ENCODE data around the gene KLHDC4.
"Not testable (repeated sequence)": the region's sequence is repeated elsewhere in the genome, so short reads cannot be mapped to it uniquely, and the experiment has no call there.

The KLHDC4 gene

GRCh38 chr16:87787451-87788091 lies 21.8 kb upstream of the KLHDC4 start:
- not testable (repeated sequence) for DNase-seq

DNA sequence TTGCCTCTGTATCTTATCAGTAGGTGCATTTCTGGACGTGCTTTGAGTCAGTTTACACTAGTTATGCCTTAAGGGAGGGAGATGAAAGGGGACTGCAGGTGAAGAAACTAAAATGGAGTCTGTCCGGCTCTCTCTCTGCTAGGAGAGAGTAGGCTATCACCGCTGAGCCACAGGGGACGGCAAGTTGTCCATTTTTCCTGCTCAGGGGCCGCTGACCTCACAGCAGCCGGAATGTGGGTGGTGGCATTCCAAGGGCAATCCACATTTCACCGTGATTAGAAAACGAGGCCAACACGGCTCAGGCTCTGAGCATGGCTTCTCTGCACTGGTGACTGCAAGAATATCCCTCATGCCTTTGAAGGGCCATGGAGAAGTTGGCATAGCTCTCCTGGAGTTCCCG lies 19.0 kb upstream of the KLHDC4 start:
- no peak for DNase-seq

- no peak for DNase-seq
Measured at GRCh38 chr16:87782033-87782432, 16.2 kb upstream of the KLHDC4 start.

GRCh38 chr16:87780385-87780989 lies 14.7 kb upstream of the KLHDC4 start:
- peak; percentile 48 for DNase-seq

GRCh38 chr16:87778830-87779579 lies 13.2 kb upstream of the KLHDC4 start:
- peak; percentile 91 for DNase-seq

DNA sequence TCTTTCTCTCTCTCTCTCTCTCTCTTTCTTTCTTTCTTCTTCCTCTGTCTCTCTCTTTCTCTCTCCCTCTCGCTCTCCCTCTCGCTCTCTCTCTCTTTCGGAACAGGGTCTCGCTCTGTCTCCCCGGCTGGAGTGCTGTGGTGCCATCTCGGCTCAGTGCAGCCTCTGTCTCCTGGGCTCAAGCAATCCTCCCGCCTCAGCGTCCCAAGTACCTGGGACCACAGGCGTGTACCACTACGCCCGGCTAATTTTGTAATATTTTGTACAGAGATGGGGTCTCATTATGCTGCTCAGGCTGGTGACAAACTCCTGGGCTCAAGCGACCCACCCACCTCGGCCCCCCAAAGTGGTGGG lies 12.7 kb upstream of the KLHDC4 start:
- no peak for DNase-seq

DNA sequence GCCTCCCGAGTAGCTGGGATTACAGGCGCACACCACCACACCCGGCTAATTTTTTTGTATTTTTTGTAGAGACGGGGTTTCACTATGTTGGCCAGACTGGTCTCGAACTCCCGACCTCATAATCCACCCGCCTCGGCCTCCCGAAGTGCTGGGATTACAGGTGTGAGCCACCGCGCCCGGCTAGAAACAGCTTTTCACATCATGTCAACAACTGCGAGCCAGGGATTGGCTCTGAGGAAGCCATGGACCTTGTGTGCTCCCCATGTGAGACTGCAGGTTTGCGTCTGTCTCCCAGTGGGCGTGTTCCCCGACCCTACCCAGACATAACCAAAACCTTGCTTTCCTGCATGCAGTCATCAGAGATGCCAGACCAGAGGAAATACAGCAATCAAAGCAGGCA lies 8.1 kb upstream of the KLHDC4 start:
- DNase-seq = not testable (repeated sequence)

DNA sequence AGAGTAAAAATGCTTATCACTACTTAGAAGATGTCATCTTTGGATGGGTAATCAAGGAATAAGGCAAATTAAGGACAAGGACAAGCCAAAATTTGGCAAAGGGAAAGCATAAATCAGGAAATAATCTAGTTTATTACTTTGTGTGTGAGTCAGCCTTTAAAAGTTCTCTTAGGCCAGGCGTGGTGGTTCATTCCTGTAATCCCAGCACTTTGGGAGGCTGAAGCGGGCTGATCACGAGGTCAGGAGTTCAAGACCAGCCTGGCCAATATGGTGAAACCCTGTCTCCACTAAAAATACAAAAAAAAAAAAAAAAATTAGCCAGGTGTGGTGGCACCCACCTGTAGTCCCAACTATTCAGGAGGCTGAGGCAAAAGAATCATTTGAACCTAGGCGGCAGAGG lies 1.7 kb upstream of the KLHDC4 start:
- DNase-seq = not testable (repeated sequence)

DNA sequence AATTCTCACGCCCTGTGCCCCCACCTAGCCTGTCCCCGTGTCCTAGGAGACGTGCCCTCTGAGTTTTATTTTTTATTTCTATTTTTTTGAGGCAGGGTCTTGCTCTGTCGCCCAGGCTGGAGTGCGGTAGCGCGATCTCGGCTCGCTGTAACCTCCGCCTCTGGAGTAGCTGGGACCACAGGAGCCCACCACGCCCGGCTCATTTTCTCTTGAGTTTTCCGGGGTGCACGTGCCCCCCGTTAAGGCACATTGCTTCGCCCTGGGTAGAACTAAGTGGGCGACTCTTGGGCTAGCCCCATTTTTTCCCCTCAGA lies 655 bp upstream of the KLHDC4 start:
- no peak for DNase-seq

- no peak for DNase-seq
Measured at GRCh38 chr16:87765473-87765775, 362 bp downstream of the KLHDC4 start.

GRCh38 chr16:87764600-87765472 lies 950 bp downstream of the KLHDC4 start:
- DNase-seq = no peak

- DNase-seq = no peak
Measured at GRCh38 chr16:87762620-87763019, 3.2 kb downstream of the KLHDC4 start.

GRCh38 chr16:87762071-87762571 lies 3.7 kb downstream of the KLHDC4 start:
- no peak for DNase-seq

DNA sequence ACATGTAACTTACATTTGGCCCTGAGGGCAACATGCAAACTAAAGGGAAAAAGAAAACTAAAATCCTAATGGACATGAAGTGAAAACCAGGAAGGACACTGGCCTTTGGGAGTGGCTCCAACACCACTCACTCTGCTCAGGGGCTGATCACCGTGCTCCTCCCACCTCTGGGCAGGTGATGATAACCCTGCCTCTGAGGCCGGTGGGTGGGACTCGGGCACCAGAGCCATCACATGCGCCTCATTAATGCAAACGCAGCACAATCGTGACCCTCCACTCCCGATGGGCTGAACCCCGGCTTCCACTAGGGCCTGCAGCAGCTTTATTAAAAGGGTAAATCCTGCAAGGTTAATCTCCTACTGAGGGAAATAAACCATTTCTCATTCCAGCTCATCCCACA lies 4.7 kb downstream of the KLHDC4 start:
- no peak for DNase-seq

DNA sequence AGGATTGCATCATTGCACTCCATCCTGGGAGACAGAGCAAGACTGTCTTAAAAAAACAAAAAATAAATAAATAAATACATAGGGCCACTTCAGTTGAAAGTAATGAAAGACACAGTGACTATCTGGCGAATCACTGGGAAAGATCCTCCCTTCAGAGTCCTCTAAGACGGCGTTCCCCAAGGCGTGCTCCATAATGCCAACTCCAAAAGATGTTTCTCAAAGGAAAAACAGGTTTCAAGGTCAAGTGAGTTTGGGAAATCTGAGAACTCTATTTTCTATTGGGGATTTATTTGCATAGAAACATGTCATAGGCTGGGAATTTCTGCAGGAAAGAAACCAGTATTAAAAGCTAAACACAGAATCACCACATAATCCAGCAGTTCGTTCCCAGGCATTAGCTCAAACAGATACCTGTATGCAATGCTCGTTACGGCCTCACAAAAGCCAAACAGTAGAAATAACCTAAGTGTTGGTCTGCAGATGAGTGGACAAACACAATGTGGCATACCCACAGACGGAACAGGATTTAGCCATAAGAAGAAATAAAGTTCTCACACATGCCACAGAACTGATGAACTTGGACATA lies 7.9 kb downstream of the KLHDC4 start:
- no peak for DNase-seq

- no peak for DNase-seq
Measured at GRCh38 chr16:87754535-87754934, 11.3 kb downstream of the KLHDC4 start.

DNA sequence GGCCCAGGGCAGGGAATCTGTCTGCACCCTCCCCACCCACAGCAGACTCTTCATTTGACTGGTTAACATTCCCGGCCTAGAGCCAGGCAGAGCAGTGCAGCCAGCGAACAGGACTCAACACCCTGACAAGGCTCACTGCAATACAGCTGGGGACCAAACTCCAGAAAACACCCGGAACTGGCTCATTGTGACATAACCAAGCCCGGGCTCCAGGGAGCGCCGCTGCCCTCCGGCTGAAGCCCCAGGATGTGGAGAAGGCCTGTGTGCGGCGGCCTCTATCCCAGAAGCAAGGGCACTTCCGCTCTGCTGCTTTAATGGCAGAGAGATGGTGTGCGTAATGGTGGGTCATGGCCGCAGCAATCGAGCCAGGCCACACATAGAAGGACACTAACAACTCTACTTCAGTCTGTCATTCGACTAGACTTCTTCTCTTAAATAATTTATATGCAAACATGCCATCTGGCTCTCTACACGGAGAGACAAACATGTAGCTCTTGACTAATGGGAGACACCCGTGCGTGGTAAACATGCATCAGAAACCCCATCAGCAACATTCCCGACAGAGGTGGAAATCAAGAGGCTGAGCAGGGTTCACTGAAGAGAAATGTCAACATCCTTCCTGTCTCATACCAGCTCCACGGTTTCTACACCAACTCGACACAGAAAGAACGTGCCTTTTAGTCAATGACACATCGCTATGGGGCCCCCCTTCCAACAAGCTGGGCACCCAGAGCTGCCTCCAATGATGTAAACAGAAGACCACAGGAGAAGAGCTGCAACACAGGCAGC lies 18.0 kb downstream of the KLHDC4 start:
- DNase-seq = no peak

GRCh38 chr16:87746178-87746577 lies 19.6 kb downstream of the KLHDC4 start:
- DNase-seq = no peak

DNA sequence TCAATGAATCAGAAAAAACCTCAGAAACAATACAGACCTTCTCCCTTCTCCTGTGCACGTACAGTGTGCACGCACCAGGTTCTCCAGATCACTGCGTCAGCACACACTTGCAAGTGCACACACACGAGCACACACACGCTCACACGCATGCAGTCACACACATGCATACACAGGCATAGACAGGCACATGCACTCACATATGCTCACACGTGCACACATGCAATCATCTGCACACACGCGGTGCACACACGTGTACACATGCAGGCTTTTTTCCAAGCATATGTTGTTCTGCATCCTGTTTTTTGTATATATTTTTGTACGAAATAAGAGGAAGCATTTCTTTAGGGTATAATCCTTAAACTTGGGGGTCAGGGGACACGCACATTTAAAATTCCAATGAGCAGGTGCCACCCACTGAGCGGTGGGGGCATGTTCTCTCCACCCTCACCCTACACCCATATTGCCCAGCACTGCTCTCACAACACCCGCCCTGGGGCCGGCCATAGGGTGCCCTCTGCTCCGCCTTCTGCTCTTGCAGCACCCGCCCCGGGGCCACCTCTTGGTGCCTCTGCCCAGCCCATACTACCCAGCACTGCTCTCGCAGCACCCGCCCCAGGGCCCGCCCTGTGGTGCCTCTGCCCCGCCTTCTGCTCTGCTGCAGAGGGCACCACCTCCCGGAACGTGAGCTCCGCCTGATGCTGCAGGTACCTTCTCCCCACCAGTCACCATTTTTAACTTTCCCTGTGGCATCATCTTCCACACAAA lies 20.9 kb downstream of the KLHDC4 start:
- DNase-seq = no peak

DNA sequence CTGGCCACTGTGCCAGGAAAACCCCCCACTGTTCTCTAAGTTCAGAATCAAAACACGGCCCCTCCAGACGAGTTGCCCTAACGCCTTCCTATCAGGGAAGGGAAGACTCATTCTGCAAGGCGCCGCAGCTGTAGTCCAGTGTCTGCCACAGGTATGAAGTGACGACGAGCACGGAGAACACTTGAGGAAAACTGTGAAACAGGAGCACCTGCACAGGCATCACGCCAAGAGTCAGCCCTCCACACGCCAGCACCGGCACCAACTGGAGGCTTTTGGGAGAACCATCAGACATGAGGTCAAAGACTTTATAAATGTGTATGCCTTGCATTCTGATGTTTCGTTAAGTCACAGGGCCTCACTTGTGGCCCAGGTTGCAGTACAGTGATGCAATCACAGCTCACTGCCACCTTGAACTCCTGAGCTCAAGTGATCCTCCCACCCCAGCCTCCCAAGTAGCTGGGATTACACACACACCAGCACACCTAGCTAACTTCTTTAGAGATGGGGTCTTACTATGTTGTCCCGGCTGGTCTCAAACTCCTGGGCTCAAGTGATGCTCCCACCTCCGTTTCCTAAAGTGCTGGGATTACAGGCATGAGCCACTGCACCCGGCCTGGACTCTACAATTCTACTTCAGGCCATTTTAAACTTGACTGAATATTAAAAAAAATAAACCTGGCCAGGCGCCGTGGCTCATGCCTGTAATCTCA lies 22.9 kb downstream of the KLHDC4 start:
- no peak for DNase-seq
